CD4-positive, alpha-beta T cell treated with Interleukin-21 for 1 hour (primary cell): ENCODE measurements around the gene CNGA3.
"Not testable (repeated sequence)": the region's sequence is repeated elsewhere in the genome, so short reads cannot be mapped to it uniquely, and the experiment has no call there.

Experiments
- DNase-seq: peaks from one replicate; pipeline ENCODE4 v3.0.0-alpha.2; 2020

Gene CNGA3

DNA sequence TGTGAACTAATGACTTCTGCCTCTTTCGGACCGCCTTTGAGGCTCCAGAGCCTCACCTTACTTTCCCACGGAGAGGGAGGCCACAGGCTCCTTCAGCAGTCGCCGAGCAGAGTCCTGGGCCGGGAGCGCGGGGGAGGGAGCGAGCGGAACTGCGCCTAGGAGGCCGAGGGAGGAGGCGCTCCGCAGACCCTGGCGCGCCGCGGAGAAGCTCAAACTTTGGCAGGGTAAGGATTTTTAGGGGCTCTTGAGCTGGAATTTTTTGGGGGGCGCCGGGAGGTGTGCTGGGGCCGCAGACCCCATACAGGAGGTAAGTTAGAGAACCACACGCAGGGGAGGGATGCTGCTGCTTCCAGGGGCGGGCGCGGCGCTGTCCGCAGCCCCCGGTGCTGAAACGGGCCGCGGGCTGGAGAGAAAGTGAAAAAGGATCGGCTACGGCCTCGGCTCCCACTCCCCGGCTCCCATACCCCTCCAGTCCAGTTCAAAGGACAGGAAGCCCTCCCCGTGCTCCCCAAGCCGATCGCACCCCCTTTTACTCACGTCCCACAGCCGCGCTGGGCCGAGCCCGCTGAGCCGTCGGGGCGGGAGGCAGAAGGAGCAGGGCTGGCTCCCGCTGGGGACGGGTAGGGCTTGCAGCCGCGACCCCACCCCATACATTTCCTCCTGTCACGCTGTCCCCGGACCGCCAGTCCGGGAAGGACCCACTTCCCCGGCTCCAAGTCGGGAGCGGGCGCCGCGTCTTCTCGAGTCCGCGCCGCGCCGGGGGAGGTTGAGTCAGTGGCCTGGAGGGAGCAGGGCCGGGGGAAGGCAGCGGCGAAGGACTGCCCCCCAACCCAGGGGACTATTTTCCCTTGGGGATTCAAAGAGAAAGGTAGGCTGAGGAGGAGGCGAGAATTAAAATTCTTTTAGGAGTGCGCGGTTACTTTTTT, at the start of gene CNGA3:
CNGA3 (plus strand) TSS at position 146 of the 926 bp plus-strand sequence. CDS start 23,520 bp downstream, outside the sequence.
- no peak for DNase-seq

GRCh38 chr2:98297817-98298682, 48.2 kb upstream of the CNGA3 start:
- DNase-seq: no peak

GRCh38 chr2:98298683-98299164, 47.5 kb upstream of the CNGA3 start:
- DNase-seq: no peak

DNA sequence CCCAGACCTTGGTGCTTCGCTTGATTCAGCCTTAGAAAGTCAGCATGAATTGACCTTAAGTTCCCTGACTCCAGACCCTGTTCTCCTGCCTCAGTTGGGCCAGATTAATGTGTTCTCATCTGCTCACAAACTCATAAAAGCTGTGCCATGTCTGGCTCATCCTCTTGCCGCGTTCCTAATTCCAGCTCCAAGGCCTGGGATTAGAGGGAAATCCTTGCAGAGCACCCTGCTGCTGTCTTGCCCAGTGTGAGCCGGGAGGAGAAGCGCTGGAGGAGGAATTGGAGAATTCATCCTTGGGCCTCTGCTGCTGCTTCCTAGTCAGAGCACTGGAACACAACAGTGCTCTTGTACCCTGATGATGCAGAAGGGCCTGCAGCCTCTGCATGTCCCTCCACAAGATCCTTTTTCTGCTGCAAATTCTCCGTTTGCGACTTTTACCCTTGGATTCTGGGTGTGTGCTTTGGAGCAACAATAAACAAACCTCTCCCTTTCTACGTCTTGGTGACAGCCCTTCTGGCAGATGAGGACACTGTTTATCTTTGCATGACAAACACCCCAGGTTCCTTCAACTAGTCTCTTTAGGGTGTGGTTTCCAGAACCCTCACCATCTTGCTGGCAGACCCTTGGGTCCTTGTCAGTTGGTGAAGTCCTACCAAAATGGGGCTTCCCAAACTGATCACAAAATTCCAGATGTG, 46.9 kb upstream of the CNGA3 start:
- DNase-seq: no peak

DNA sequence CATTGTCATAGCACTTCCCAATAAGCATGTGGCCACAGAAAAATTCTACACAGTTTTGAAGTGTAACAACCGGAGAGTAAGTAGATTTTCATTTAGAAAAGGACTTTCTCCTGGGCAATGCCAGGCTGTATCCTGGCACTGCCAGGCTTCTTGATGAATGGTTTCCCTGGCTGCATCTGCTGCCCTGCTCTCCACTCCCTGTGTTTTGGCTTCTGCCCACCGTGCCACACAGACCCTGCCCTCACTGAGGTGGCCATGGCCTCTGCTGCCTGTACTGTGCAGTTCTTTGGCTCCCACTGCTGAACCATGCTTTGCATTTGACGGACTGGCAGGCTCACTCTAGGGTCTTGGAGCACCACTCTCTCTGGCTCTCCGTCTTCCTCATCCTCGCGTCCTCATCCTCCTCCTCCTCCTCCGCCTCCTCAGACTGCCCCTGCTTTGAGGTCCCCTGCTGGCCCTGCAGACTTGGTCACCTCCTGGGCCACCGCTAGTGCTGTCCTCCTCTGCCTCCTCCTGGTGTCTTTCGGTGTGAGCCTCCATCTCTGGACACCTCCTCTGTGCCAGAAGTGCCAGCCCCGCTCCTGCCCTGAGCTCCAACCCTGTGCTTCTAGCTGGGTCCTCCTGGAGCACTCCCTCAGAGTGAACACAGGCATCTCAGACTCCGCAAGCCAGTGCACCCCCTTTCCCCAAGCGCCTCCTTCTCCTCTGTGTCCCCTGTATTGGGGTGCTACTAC, 45.9 kb upstream of the CNGA3 start:
- no peak for DNase-seq

DNA sequence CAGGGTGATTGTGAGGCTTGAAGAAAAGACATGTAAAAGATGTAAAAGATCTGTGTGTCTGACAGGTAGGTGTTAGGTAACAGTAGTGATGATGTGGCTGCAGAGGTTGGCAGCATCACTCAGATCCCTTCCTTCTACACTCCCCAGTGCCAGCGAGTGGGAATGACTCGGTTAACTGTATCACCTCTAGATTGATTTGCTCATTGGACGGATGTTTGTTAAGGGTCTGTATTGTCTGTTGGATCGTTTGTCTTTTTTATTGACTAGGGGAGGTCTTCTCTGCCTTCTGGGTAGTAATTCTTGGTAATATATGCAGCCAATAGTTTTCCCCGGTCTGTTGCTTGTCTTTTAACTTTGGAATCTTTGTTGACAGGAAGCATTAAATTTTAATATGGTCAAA, 44.8 kb upstream of the CNGA3 start:
- DNase-seq: no peak

DNA sequence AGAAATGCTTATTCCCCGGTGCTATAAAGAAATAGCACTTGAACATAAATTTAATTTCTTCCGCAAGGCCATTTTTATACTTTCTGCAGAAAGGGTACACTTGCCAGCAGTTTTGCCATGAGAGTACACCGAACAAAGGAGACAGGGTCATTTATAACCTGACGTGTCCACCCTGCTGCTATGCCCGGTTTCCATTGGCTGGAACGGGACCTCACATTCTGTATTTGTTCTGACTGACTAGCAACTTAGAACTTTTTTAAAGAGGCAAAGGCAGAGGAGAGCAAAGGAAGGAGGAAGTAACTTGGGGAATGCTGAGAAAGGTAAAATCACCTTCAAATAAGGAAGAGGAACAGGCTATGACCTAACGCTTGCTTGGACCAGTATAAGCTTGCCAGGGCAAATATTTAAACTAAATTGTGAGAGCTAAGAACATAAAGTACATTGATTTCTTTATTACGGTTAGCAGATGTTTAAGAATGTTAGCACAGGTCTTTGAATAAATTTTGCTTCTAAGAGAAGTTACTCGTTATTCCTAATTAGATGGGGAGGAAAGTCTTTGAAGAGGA, 39.0 kb upstream of the CNGA3 start:
- DNase-seq: not testable (repeated sequence)

DNA sequence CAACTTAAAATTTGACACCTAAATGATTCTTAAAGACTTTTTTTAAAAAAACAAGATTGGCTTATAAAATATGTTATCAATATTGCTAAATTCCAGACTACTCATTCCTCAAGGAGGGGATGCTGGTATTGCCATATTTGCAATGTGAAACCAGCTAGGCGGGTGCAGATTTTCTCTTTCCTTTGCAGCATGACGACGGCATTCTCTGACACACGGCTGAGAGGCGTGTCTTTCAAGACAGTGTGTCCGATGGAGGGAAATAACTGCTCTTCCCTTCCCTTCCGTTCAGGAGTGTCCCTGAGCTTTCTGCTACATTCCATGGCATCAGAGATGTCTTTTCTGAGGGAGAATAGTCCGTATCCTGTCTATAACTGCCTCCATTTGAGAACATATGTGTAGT, 38.2 kb upstream of the CNGA3 start:
- no peak for DNase-seq

- no peak for DNase-seq
Measured at GRCh38 chr2:98308532-98308931, 37.7 kb upstream of the CNGA3 start.

- no peak for DNase-seq
Measured at GRCh38 chr2:98309580-98309979, 36.7 kb upstream of the CNGA3 start.

GRCh38 chr2:98310010-98310409, 36.2 kb upstream of the CNGA3 start:
- DNase-seq: no peak

DNA sequence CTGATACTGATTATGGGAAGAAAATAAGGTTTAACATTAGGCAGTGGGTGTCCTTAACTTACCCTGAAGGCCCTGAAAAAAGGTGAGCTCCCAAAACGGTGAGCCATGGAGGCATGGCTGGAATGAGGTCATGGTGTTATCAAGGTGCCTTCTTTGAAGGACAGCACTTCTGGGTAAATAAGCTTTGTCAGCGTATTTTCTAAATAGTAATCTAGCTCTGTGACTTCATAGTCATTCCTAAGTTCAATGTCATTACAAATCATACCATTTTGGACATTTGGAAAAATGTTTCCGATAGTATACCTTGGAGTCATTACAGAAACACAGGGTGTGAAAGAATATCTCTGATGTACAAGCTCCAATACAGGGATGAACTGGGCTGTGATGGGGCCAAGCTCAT, 35.2 kb upstream of the CNGA3 start:
- DNase-seq: no peak

DNA sequence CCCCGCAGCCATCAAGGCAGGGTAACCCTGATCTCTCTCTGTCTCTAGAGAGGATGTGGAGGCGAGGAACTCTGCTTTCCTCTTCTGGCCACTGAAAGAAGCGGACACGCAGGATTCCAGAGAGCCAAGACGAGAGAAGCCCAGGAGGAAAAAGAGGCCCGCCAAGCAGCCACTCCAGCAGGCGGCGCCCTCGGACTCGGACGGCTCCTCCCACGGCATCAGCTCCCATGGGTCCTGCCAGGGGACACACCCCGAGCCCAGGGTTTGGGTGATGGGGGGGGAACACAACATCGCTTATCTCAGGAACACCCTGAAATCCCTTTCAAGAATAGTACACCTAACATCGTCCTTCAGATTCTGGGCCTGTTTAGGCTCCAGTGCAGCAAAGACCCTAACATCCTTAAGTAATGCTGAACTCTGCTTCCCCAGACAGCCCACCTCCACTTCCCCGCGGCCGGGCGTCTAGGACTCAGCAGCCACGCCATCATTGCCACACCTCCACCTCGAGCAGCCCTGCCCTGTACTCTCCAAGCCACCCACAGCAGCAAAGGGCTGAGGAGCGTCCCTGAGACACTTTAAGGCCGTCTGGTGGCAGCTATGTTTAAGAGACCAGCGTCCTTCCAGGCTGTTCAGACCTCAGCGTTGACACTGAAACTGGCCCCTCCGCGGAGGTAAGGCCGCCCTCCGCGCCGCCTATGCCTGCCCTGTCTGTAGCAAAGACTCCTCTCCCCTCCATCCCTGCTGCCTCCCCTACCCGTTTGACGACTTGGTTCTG, 34.3 kb upstream of the CNGA3 start:
- DNase-seq: no peak

- no peak for DNase-seq
Measured at GRCh38 chr2:98313492-98314250, 32.6 kb upstream of the CNGA3 start.

GRCh38 chr2:98314251-98314650, 32.0 kb upstream of the CNGA3 start:
- no peak for DNase-seq

- DNase-seq: no peak
Measured at GRCh38 chr2:98315957-98316356, 30.3 kb upstream of the CNGA3 start.

DNA sequence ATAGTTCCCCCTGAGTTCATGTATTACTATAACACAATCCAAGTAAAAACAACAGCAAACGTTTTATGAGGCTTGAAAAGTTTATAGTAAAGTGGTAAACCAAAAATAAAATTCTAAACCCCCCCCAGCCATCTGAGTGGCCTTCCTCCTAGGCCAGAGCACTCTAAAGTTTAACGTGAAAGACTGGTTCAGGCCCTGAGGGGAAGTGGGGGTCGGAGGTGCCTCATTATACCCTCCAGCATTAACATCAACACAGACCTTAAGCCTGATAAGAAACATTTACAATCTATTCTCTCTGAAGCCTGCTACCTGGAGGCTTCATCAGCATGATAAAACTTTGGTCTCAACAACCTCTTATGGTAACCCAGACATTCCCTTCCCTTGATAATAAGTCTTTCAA, 29.0 kb upstream of the CNGA3 start:
- no peak for DNase-seq

DNA sequence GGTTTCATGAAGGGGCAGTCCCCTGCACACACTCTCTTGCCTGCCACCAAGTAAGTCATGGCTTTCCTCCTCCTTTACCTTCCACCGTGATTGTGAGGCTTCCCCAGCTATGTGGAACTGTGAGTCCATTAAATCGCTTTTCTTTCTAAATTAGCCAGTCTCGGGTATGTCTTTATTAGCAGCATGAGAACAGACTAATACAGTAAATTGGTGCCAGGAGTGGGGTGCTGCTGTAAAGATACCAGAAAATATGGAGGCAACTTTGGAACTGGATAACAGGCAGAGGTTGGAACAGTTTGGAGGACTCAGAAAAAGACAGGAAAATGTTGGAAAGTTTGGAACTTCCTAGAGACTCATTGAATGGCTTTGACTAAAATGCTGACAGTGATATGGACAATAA, 26.1 kb upstream of the CNGA3 start:
- DNase-seq: not testable (repeated sequence)

GRCh38 chr2:98324181-98324580, 22.1 kb upstream of the CNGA3 start:
- DNase-seq: no peak

DNA sequence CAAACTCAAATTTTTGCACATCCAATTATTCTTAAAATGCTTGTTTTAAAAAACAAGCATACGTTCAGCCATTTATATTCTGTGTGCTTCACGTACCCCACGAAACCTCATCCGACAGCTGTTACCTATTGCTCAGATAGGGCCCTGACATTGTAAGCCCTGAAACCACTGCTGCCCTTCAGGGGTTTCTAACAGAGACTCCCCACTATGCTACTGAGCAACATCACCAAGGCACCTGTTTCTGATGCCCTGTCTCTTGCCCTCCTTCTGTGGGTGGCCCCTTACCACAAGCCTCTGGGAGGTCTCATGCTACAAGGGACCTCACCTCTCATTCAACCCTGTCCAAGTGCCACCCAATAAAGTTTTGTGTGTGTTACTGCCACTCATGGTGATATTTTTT, 18.5 kb upstream of the CNGA3 start:
- DNase-seq: no peak
